GM19395 (cell line): Measurements from ENCODE around the gene MMP15.

ENCODE experiments used
- ATAC-seq: cut with Tn5 transposase; IDR thresholded peaks from one replicate; pipeline ENCODE4 v1.9.1; 2021; ENCODE audit warnings: mild to moderate bottlenecking, moderate library complexity; ENCODE audit not compliant: unreplicated experiment

Gene MMP15

DNA sequence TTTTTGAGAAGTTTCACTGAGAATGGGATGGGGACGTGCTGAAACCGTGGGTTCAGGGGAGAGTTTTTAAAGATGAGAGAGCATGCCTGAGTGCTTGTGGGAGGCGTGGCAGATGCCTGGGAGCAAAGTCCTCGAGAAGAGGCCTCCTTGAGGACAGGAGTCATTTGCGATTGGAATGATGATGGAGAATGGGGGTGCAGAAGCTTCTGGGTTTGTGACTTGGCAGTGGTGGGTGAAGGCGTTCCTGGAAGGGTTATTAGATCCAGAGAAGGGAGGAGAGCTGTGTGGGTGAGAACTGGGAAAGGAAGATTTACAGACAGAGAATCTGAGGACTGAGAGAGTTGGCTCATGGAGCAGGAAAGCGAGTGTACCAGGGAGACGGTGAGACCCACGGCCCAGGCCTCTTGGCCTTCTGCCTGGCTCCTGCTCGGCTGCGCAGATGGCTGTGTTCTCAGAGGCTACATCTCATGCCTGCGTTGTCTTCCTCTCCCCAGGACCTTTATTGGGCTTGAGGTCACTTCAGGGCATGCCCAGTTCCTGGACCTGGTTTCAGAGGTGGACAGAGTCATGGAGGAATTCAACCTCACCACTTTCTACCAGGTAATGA is 8.6 kb upstream of the MMP15 start:
- no peak for ATAC-seq

DNA sequence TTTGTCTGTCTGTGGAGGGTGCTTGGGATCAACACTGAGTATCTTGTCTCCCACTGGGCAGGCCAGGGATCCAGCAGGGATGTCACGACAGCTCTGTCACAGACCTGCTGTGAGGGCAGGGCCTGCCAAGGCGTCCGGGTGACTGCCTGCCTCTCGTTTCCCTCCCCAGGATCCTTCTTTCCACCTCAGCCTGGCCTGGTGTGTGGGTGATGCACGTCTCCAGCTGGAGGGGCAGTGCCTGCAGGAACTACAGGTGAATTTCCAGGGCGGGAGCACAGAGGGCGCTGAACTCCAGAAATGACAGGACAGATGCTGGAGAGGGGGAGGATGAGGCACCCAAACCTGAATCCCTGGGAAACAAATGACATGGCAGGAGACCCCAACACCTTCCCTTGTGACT is 6.8 kb upstream of the MMP15 start:
- ATAC-seq, result no peak

DNA sequence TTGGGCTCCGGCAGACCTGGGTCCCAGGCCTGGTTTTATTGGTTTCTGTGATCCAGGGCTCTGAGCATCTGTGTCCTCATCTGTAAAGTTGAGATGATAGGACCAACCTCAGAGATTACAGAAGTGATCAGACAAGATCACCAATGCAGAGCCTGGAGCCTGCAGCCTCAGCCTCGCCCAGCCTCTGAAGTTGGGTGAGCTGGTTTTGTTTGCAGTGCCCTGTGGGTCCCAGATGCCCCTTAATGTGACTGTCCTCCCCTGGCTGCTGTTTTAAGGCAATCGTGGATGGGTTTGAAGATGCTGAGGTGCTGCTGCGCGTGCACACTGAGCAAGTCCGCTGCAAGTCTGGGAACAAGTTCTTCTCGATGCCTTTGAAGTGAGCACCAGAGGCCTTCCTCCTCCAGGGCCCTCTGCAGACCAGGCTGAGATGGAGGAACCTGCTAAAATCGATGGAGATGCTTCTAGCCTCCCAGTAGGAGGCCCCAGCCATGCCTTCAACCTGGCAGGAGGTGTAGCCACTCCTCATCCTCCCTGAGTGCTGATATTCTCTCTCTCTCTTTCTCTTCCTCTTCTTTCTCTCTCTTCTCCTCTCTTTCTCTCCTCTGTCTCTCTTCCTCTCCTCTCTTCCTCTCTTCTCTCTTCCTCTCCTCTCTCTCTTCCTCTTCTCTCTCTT is 5.6 kb upstream of the MMP15 start:
- no peak for ATAC-seq

DNA sequence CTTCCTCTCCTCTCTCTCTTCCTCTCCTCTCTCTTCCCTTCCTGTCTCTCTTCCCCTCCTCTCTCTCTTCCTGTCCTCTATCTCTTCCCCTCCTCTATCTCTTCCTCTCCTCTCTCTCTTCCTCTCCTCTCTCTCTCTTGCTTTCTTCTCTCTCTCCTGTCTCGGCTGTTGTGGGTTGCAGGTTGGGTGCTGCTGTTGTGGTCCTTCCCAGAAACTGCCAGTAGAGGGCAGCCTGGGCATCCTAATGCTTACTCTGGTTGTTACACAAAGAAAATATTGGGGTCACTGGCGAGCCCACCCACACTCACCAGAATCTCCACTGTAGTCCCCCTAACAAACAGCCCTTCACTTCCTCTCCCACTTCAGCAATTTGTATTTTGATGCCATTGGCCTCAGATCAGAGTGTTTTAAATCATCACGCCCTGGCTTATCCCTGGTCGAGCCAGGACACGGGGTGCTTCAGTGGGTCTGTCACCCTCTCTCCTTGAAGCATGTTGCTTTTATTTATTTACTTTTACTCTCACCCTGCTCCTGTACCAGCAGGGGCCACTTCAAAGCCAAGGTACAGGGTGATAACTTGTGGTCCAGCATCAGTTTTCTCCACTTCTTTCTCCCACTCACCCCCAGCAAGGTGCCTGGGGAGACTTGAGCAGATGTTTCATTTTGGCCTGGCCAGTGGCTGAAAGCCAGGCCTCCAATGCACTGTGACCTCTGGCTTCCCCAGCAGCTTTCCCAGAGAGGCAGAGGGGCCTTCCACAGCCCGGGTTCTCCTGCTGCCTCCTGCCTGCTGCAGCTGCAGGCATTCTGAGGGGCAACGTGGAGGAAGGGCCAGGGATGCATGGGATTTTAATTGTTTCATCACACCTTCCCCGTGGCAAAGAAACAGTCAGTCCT is 4.7 kb upstream of the MMP15 start:
- peak; percentile 50 for ATAC-seq

DNA sequence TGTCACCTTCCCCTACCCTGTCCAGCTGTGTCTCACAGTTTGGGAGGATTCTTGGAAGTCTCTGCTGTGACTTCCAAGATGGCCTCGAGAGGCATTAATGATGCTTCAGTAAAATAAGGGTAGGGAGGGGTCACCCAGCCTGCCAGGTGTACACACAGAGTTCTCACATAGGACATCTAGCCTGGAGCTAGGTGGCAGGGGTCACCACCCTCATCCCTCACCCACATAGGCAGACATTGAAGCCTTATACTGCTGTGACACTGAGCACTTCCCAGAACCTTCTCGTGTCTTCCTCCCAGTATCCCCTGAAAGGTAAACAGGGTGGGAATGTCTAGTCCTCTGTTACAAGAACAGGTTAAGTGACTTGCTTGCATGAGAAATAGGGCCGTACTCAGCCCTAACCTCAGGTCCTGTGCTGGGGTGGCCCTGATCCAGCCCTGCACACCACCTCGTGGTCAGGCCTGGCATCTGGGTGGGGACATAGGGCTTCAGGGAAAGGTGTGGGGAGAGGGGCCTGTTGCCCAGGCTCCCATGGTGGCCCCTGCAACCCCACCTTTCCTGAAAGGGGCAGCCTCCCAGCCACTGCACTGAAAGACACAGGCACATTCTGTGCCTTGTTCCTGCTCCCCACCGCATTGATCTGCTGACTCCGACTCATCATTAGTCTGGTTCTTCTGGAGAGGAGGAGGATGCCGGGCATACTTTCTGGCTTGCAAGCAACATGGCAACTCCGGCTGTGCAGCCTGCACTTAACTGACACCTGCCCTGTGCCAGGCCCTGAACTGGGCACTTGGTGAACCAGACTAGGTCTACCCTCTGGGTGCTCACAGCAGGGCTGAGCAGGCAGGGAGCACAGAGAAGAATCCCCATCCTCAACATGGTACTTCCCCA is 3.6 kb upstream of the MMP15 start:
- ATAC-seq, result no peak

DNA sequence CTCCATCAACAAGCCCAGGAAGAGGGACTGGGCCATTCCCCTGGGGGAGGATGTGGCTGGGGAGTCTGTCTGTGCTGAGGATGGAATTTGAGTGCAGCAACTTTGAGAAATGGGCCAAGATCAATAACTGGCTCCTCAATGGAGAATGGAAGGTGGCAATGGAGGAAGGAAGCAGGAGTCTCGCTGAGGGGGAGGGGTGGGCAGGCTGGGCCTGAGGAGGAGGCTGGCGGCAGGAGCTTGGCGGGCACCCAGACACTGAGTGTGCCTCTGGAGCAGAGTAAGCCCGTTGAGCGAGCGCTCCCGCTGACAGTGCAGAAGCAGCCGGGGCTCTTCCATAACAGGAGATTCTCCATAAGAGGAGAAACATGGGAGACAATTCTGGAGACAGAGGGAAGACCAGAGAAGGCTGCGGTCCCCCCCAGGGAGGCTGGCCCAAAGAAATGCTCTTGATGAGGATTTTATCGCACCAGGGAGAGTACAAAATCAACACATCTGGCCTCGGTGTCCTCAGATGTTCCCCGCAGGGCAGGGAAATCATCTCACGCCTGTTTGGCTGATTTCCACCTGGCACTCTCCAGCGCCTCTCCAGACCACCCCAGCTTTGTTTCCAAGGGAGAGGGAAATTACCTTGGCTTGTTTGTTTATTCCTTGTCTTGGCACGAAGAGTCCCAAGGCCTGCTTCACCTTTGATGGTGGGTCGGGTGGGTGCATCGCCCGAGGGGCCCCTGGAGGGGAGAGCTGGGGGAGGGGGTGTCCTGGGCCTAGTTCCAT is 2.8 kb upstream of the MMP15 start:
- no peak for ATAC-seq

DNA sequence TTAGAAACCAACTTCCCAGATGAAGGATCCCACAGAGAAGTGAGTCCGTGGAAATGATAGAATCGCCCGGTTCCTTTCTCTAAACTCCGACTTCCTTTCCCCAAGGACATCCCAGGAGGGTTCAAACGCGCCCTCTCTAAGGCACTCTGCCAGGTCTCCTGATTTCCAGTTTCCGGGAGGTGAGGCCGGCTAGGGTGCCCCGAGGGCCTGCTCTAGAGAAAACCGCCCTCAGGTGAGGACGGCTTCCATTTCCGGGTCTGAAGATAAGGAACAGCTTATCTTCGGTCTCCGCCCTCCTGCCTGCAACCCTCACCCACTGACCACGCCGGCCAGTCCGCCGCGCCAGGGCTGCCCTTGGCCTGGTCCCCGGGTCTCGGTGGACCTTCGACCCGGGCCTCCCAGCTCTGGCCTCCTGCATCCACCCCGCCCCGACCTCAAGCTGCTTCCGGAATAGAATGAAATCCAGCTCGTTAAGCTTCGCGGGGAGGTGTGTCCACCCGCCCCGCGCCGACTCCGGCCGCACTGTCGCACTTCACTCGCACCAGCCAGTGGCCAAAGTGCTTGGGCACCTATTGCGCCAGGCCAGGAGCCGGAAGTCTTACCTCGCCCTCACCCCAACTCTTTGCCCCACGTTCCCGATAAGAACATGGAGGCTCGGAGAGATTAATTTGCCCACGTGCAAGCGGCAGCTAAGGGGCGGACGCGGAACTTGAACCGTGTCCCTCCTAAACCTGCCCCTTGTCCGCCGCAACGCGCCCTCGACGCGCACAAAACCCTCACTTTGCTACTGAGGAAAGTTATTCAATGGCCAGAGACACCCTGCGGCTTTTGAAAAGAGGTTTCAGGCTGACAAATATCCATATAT is 836 bp upstream of the MMP15 start:
- no peak for ATAC-seq

DNA sequence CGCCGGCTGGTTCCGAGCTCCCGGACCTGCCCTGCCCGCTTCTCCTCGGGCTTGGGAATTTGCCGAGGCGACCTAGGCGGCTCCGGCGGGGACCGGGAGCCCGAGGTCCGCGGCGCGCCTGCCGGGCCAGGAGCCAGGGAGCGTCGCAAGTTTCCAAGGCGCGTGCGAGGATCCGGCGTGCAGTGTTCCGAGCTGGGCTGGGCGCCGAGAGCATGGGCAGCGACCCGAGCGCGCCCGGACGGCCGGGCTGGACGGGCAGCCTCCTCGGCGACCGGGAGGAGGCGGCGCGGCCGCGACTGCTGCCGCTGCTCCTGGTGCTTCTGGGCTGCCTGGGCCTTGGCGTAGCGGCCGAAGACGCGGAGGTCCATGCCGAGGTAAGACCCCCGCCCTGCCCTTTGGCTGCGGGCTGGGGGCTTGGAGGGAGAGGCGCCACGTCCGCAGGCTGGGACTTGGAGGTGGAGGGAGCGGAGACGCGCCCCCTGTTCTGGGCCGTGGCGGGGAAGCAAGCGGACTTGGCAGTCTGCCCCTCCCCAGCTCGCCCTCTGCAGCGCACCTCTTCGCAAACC is 668 bp downstream of the MMP15 start:
- peak; percentile 21 for ATAC-seq

DNA sequence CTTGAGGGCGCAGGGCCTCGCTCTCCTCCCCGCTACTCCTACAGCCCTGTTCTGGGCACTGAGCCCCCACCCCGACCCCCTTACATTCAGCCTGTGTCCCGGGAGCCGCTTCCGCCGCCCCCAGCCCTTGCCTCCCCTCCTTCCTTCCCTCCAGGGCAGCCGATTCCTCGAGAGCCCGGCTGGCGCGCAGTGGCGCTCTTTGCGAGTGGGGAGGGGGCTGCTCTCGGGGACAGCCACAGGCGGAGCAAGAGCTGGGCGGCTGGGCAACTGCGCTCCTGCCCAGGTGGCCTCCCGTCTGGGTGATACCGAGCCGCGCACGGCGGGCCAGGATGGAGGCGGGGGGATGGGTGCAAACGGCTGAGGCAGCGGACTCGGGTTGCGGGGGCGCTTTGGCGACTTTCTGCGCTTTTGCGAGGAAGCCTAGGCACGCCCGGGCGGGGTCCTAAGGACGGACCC is 1.2 kb downstream of the MMP15 start:
- ATAC-seq, result no peak

DNA sequence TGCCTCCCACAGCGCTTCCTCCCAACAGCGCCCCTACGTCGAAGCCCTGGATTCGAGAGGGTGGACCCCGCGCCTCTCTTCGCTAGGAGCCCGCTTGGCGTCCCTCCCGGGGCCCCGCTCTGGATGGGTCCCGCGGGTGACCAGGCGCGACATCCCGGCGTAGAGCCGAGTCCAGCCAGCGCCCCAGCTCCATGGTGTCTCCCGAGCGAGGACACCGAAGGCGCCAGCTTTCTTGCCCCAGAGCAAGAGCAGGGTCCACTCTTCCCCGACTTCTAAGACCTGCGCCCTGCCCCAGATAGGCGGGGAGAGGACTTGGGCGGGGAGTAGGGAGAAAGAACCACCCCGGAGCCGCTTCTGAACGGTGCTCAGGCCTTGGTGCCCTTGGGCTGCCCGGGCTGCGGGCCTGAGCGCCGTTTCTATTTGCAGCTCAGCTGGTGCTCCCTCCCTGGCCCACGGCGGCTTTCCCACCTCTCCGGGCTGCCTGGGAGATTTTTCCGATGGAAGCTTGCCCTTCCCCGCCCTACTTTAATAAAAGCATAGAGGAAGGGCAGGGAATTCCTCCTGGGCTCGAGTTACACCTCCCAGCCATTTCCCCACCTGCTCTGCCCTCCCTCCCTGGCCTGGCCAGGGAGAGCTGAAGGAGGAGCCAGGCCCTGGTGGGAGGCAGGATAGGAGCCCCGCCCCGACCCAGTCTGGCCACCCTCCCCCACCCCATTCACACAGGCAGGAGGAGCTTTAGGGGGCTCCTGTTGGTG is 1.8 kb downstream of the MMP15 start:
- ATAC-seq, result no peak

DNA sequence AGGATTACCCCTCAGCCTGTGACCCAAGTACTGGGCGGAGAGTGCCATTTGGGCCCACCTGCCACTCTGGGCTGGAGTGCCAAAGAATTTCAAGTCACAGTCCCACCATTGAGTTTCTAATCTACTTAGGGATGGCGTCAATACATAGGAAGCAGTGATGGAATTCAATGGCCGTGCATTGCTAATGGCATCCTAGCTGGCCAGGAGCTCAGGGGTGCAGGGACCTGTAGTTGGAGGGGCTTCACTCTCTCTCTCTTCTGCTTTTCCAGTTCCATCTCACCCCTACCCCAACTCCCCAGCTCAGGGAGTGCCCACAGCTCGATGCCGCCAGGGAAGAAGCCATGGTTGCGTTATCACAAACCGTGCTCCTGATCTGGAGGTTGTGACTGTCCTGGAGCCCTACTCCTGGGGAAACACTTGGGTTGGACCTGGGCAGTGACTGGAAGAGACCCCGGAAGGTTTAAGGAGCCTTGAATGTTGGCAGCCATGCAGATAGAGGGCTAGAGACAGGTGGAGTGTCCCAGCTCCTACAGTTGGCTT is 2.4 kb downstream of the MMP15 start:
- no peak for ATAC-seq

DNA sequence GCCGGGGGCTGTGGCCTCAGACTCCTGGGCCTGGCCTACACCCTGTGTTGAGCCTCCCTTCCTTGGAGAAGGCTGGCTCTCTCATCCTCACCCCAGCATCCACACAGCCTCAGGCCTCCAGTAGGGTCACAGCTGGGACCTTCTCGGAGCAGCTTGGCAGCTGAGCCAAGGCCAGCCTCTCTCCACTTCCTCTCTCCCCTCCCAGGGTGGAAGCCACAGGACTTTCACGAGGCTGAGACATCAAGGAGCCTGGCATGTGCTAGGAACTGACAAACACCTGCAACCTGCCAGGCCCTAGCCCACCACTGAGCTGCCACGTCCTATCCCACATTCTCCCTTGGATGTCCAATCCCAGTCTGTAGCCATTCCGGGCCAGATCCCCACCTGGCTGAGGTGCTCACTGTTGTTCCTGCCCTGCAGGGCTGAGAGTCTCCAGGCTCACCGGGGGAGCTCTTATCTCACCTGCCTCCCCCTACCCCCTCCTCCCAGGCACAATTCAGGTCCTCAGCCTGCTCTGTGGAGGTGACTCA is 3.1 kb downstream of the MMP15 start:
- ATAC-seq, result no peak

DNA sequence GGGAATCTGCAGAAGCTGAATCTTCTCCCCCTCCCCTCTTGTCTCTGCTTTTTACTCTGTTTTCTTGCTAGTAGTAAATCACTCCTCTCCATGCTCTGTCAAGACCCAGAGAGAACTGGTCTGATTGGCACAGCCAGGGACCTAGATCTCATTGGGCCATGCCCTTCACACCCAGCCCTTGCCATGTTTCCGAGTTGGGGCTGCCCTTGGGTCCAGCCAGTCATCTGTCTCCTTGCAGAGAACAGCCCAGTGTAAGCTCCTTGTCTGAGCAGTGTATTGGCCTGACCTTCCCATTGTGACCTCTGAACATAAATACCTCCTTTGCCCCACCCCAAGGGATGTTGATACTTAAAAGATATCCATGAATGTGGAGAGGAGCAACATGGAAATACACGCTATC is 3.9 kb downstream of the MMP15 start:
- no peak for ATAC-seq

DNA sequence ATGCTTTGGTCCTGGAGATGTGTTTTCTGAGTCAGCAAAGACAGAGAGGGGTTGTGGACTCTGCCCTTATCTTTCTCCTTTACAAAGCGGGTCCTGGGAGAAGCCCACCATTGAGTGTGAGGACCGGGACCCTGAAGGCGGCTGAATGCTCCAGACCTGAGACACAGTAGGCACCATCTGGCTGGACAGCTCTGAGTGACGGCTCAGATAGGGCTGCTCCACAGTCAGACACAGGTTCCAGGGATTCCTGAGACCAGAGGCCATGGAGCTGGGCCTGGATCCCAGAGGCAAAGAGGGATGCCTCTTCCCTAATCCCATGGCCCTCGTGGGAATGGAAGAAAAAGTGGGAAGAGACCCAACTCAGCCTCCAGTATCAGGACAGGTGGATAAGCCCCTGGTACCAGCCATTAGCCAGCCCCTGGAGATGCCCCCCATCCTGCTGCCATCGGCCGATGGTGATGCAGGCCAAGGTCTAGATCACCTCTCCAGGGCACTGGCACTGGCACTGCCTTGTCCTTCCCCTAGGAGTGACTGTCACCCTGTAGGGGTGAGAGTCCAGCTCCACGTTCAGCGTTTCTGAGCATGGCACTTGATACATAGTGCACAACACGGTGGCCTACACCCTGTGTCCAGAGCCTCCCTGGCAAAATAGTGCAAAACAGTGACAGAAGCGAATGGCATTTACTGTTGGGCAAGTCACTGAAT is 4.7 kb downstream of the MMP15 start:
- no peak for ATAC-seq

DNA sequence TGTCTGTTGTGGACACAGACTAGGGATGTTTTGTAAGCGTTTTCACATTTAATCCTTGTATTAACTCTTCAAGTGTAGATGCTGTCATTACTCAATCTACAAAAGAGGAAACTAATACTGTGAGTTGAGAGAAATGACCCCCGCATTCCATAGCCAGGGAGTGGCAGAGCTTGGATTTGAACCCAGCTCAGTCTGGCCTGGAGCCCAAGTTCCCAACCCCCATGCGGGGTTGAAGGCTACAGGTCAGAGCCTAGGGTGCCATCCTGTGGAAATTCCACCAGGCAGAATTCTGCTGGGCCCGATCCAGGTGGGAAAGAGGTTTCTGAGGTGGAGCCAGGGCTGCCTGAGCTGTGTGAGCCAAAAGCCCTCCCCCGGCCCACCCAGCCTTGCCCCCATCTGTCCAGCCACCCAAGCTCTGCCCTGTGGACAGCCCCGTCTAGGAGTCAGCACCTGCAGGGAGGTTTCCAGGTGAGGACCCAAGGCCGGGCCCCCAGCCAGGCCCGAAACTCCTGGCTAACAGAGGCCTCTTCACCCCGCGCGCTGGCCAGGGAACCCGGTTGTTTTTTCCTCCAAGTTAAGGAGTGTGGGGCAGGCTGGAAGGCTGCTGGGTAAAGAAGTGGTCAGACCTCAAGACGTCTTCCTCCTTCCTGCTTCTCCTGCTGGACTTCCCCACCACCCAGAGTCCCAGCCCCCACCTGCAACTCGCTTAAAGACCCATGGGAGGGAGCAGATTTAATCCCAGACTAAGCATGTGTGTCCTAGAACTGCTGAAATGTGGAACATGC is 5.7 kb downstream of the MMP15 start:
- no peak for ATAC-seq

DNA sequence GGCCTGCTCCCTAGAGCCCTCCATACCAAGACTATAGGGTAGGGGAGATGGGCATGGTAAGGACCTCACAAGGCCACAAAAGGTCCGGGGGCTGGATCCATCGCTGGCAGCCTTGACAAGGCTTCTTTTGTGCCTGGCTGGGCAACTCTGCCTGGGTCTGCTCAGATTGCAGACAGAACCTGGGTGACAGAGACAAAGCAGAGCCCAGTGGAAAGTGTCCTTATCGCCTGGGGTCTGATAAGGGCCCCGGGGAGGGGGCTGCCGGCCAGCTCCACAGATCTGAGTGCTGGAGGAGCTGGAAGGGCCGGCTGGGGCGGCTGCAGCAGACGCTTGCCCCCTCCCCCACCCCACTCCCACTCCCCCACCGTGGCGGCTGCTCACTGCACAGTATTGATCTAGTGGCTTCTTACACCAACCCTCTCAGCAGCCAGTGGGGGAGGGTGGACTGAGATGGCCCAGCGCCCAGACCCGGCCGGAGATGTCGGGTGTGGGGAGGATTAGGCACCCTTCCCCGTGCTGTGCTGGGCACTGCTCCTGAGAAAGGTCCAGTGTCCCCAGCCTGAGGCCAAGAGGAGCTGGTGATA is 7.2 kb downstream of the MMP15 start:
- no peak for ATAC-seq
